Left renal pelvis (tissue), 4 donors: Measurements from ENCODE around the gene EML6. TPM values are rescaled to one million over a fixed set of nuclear protein-coding genes. Genes with fewer than 3 reads are reported as not detected.

Experiments used
- DNase-seq, 4 donors: peaks; one replicate each; pipeline ENCODE4 v3.0.0-alpha.2; 2013; ENCODE audit warnings: low read depth in 4 of 4, low spot score in 3 of 4
- polyA plus RNA-seq, 4 donors: library from polyadenylated mRNA; unstranded; fragments of 120-200 nt; gene quantifications; one replicate each; pipeline ENCODE4 v1.2.1, GENCODE V29; 2013; ENCODE audit not compliant: insufficient read length in 4 of 4

Gene EML6
- polyA plus RNA-seq, 4 donors, result 0.49 to 17.2 (median 12.2) TPM

DNA sequence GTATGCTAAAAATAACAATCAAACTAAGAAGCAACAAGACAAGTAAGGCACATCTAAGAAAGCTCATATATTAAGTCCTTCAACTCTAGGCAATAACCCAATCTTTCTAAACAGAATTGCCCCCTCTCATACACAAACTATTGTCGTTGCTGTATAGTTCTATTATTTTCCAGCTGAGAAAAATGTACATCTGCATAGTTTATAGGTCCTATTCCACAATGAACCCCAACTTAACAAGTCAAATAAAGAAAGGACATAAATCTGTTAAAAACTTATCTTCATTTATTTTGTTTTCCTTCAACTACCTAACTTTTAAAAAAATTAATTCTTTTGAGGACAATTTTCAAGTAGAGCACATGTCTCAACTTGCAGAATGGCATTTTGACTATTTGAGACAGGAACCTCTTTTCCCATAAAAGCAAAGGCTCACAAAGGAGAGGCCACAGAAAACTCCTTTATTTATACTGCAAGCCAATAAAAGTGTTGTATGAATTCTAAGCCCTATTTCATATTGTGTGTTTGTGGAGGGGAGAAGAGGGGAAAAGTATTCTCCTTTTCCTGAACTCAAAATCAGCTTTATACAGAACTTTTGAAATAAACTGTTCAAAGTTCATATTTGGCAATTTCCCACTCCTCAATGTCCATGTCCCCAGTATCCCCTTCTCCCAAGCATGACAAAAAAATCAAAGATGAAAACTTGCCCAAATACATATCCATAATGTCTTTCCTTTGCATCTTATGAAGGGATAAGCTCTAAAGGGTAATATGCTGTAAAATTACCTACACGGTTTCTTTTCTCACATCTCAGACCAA lies 289.4 kb downstream of the EML6 start:
- no peak for DNase-seq

DNA sequence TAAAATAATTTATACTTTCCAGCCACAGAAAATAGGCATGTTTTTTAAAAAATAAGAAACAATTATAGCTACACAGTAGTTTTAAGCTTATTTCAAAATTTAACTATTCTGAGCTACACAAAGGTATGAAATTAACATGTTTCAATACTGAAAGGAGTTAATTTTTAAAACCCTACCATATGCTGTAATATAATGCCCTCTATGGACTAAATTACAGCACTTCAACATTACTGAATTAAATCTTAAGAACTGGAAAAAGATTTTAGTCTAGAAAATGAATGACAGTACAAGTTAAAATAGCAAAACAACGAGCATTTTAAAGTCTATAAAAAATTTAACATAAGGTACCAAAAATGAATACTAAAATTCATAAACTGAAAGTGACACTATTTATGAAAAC lies 290.5 kb downstream of the EML6 start:
- no peak for DNase-seq

DNA sequence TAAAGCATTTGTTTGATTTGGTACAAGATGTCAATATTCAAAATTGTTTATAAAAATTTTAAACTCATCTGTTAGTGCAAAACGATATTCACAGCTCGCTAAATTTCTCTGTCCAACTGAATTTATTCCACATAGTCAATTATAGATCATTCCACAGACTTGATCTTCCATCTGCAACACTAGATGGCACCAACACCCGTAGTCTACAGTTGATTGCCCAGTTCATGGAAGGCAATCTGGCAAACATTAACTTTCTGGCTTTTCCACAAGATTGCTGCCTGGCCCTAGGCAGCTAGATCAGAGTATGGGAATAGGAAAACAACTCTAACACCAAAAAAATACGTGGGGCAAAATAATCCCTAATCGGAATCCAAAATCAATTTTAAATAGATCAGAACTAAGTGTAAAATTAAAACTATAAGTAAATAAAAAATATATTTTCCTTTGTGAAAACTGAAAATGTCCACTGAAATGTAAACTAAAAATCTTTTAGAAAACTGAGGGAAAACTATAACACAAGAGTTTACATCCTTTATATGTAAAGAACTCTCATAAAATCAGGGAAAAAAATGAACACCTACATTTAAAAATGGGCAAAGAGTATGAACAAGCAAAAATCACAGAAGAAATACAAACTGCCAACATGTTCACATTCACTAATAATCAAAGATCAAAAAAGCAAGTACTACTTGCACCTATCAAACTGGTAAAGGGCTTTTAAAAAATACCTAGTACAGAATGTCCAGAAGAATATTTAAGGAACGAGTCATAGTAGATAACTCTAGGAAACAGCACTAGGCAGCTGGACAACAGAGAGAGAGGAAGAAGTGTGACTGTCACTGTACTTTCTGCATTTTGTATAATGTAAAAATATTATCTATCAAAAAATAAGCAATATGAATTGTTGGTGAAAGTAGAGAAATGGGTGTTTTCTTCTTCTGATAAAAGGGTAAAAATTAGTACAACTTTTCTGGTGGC lies 291.8 kb downstream of the EML6 start:
- DNase-seq, result peak in 2 of 4 donors; percentile 53 to 62

DNA sequence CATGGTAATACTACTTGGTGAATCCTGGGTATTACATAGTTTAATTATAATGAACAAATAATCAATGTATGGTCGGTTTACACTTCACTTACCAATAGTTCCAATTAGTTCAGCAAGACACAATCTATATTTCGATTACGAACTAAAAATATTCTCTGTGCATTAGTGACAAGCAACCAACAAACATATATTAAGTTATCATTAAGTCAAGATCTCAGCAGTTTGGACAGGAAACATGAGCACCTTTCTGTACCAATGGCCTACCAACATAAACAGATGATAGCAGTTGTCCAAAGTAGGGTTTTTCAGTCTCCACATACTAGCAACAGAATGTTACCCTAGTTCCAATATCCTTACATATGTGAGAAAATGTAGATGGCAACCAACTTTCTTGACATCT lies 294.0 kb downstream of the EML6 start:
- DNase-seq, result no peak

DNA sequence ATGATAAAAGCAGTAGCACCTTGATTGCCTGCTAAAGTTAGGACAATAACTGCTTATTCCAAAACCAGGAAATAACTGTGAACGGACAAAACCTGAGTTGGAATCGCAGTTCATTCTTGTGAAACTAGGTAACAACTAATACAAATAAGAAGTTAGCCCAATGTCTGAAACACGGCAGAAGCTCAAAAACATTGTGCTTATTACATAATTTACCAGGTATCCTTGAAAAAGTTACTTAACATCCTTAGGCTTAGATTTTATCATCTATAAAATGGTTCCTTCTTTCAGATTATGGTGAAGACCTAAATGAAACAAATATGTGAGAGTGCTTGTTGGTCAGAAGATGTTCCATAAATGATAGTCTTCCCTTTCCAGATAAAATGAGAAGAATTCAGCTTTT lies 294.4 kb downstream of the EML6 start:
- DNase-seq, result no peak

DNA sequence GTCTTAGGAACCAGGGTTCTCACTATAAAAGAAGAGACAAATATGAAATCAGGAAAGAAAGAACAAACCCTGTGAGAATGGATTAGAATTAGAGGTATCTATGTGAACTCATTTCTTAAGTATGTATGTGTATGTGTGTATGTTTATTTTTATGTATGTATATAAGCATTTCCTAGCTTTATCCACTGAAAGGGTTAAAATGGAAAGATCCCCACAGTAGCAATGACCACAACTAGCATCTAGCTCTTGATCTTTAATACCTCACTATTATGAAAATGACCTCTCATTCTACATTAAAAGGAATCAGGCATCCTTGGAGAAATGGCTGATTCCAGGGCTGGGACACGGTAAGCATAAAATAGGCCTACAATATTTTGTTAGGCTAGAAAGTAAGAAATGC lies 295.2 kb downstream of the EML6 start:
- DNase-seq, result no peak

DNA sequence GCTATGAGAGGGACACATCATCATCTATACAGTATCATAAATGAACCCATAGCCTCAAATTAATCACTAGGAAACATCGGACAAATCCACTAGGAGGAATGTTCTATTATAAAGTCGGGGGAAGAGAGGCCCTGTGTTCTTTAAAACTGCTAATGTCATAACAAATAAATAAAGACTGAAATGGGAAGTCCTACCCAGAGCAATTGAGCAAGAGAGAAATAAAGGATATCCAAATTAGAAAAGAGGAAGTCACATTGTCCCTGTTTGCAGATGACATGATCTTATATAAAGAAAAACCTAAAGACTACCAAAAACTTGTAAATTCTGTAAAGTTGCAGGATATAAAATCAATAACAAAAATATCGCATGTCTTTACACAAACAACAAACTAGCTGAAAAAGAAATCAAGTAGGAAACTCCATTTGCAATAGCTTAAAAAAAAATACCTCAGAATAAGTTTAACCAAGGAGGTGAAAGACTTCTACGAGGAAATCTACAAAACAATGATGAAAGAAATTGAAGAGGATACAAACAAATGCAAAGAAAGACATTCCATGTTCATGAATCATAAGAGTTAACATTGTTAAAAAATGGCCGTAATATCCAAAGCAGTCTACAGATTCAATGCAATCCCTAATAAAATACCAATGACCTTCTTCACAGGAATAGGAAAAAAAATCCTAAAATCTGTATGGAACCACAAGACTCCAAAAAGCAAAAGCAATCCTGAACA lies 296.2 kb downstream of the EML6 start:
- no peak for DNase-seq
